H9 (cell line): ENCODE data around the gene MAN2C1. TPM values are rescaled to one million over a fixed set of nuclear protein-coding genes. Genes with fewer than 3 reads are reported as not detected.

Experiments
- DNase-seq: peaks from one replicate; pipeline ENCODE4 v3.0.0-alpha.2; 2017
- H2AFZ ChIP-seq: one replicate; pipeline ENCODE4 v1.6.1; 2013; ENCODE audit warnings: mild to moderate bottlenecking, low read length, control low read depth, moderate library complexity
- H2AK5ac ChIP-seq: 2 replicates; pipeline ENCODE4 v1.6.1; 2013; ENCODE audit warnings: low read length, control low read depth, mixed read lengths; ENCODE audit not compliant: insufficient read length
- H2BK120ac ChIP-seq: one replicate; pipeline ENCODE4 v1.6.1; 2013; ENCODE audit warnings: low read depth, mild to moderate bottlenecking, low read length, control low read depth, inconsistent platforms; ENCODE audit not compliant: poor library complexity, severe bottlenecking
- H2BK12ac ChIP-seq: 2 replicates; pipeline ENCODE4 v1.6.1; 2013; ENCODE audit warnings: low read length, control low read depth, mixed read lengths, low read depth; ENCODE audit not compliant: insufficient read length
- H2BK15ac ChIP-seq: 2 replicates; pipeline ENCODE4 v1.6.1; 2013; ENCODE audit warnings: low read depth, low read length, control low read depth
- H2BK20ac ChIP-seq: one replicate; pipeline ENCODE4 v1.6.1; 2013; ENCODE audit warnings: low read depth, mild to moderate bottlenecking, low read length, control low read depth, inconsistent platforms; ENCODE audit not compliant: poor library complexity, severe bottlenecking
- H2BK5ac ChIP-seq: 2 replicates; pipeline ENCODE4 v1.6.1; 2013; ENCODE audit warnings: low read length, control low read depth, mixed read lengths; ENCODE audit not compliant: insufficient read length
- H3K14ac ChIP-seq: 2 replicates; pipeline ENCODE4 v1.6.1; 2013; ENCODE audit warnings: low read length, control low read depth; ENCODE audit not compliant: insufficient read depth
- H3K18ac ChIP-seq: 2 replicates; pipeline ENCODE4 v1.6.1; 2013; ENCODE audit warnings: low read depth, mild to moderate bottlenecking, mixed read lengths, low read length, control low read depth; ENCODE audit not compliant: insufficient read length
- H3K23ac ChIP-seq: 2 replicates; pipeline ENCODE4 v1.6.1; 2013; ENCODE audit warnings: low read length, control low read depth, mixed read lengths, low read depth; ENCODE audit not compliant: insufficient read length
- H3K23me2 ChIP-seq: 2 replicates; pipeline ENCODE4 v1.6.1; 2013; ENCODE audit warnings: low read depth, mild to moderate bottlenecking, mixed read lengths, low read length, control low read depth; ENCODE audit not compliant: insufficient read length, poor library complexity, severe bottlenecking
- H3K27ac ChIP-seq: 2 replicates; pipeline ENCODE4 v1.5.1; 2013; ENCODE audit warnings: low read length, control low read depth, mixed read lengths, low read depth; ENCODE audit not compliant: insufficient read length
- H3K27me3 ChIP-seq: 2 replicates; pipeline ENCODE4 v1.6.1; 2013; ENCODE audit warnings: low read length, control low read depth, inconsistent platforms; ENCODE audit not compliant: insufficient read depth
- H3K4ac ChIP-seq: 2 replicates; pipeline ENCODE4 v1.6.1; 2013; ENCODE audit warnings: low read depth, mild to moderate bottlenecking, control low read depth, inconsistent platforms, low read length, moderate library complexity
- H3K4me1 ChIP-seq: 2 replicates; pipeline ENCODE4 v1.6.1; 2013; ENCODE audit warnings: low read length, control low read depth, inconsistent platforms; ENCODE audit not compliant: insufficient read depth
- H3K4me2 ChIP-seq: 2 replicates; pipeline ENCODE4 v1.6.1; 2013; ENCODE audit warnings: low read length, control low read depth, mixed read lengths; ENCODE audit not compliant: insufficient read length, insufficient read depth
- H3K56ac ChIP-seq: 2 replicates; pipeline ENCODE4 v1.6.1; 2013; ENCODE audit warnings: low read depth, mild to moderate bottlenecking, mixed read lengths, low read length, control low read depth; ENCODE audit not compliant: insufficient read length
- H3K79me1 ChIP-seq: 2 replicates; pipeline ENCODE4 v1.6.1; 2013; ENCODE audit warnings: low read depth, mild to moderate bottlenecking, moderate library complexity, low read length, control low read depth, inconsistent platforms; ENCODE audit not compliant: insufficient read depth, poor library complexity, severe bottlenecking
- H3K79me2 ChIP-seq: 2 replicates; pipeline ENCODE4 v1.6.1; 2013; ENCODE audit warnings: low read length, control low read depth, inconsistent platforms; ENCODE audit not compliant: insufficient read depth
- H3K9ac ChIP-seq: 2 replicates; pipeline ENCODE4 v1.6.1; 2013; ENCODE audit warnings: low read length, control low read depth, mixed read lengths; ENCODE audit not compliant: insufficient read length; ENCODE audit errors: extremely low read depth
- H3K9me3 ChIP-seq: one replicate; pipeline ENCODE4 v1.6.1; 2013; ENCODE audit warnings: low read depth, low read length, inconsistent platforms; ENCODE audit not compliant: control insufficient read depth
- H3T11ph ChIP-seq: one replicate; pipeline ENCODE4 v1.6.1; 2013; ENCODE audit warnings: mild to moderate bottlenecking, low read length, control low read depth, inconsistent platforms
- H4K20me1 ChIP-seq: one replicate; pipeline ENCODE4 v1.6.1; 2013; ENCODE audit not compliant: control insufficient read depth, insufficient read length, insufficient read depth
- H4K5ac ChIP-seq: 2 replicates; pipeline ENCODE4 v1.6.1; 2013; ENCODE audit warnings: low read depth, mild to moderate bottlenecking, mixed read lengths, low read length, control low read depth; ENCODE audit not compliant: insufficient read length
- H4K8ac ChIP-seq: replicated peaks from 2 replicates; pipeline ENCODE4 v1.6.1; 2013; ENCODE audit warnings: low read length, control low read depth, mixed read lengths, low read depth; ENCODE audit not compliant: insufficient read length
- H4K91ac ChIP-seq: 2 replicates; pipeline ENCODE4 v1.6.1; 2013; ENCODE audit warnings: low read depth, mild to moderate bottlenecking, moderate library complexity, mixed read lengths, low read length, control low read depth; ENCODE audit not compliant: insufficient read length
- H3K27ac Mint-ChIP-seq, 3 experiments: 2 replicates in 2 of 3; 3 replicates in 1 of 3; pipeline ENCODE4 v1.8.0; 2020 to 2021; ENCODE audit warnings: mixed read lengths in 3 of 3, mild to moderate bottlenecking in 1 of 3, moderate library complexity in 1 of 3
- H3K27me3 Mint-ChIP-seq: 2 replicates; pipeline ENCODE4 v1.8.0; 2021; ENCODE audit warnings: low read depth, mild to moderate bottlenecking, moderate library complexity, mixed read lengths
- H3K36me3 Mint-ChIP-seq, 3 experiments: 2 replicates in 2 of 3; 3 replicates in 1 of 3; pipeline ENCODE4 v1.8.0; 2020 to 2021; ENCODE audit warnings: low read depth in 3 of 3, mixed read lengths in 3 of 3; ENCODE audit not compliant: insufficient read depth in 1 of 3
- H3K4me1 Mint-ChIP-seq, 2 experiments: 2 replicates each; pipeline ENCODE4 v1.8.0; 2020; ENCODE audit warnings: mixed read lengths in 2 of 2
- H3K4me3 Mint-ChIP-seq, 2 experiments: 2 replicates in 1 of 2; 3 replicates in 1 of 2; pipeline ENCODE4 v1.8.0; 2020 to 2021; ENCODE audit warnings: mild to moderate bottlenecking in 2 of 2, mixed read lengths in 2 of 2, moderate library complexity in 1 of 2
- H3K9me3 Mint-ChIP-seq, 2 experiments: 2 replicates in 1 of 2; 3 replicates in 1 of 2; pipeline ENCODE4 v1.8.0; 2020; ENCODE audit warnings: mild to moderate bottlenecking in 2 of 2, mixed read lengths in 2 of 2, moderate library complexity in 1 of 2
- WGBS: extraction: QIAGEN DNeasy Blood & Tissue Kit; methylation state at CpG from one replicate; pipeline ENCODE4 v1.1.7; 2013; ENCODE audit warnings: missing lambda C conversion rate, low lambda C conversion rate, mixed read lengths; ENCODE audit not compliant: insufficient read length; ENCODE audit errors: extremely low coverage; 5-methylcytosine and 5-hydroxymethylcytosine counted together
- total RNA-seq: library from RNA; stranded (reverse); gene quantifications from 2 replicates; pipeline ENCODE4 v1.2.1, GENCODE V29; 2021
- TF ChIP-seq, protein P1 (sequence below): fragments of 200-600 bp; sonication (generic); conservative IDR thresholded peaks from 3 replicates; pipeline ENCODE4 v1.8.0; 2021; ENCODE audit warnings: antibody characterized with exemption, mild to moderate bottlenecking

MAN2C1 gene
- total RNA-seq, 1 experiment from 2014 or later, result 112 TPM

DNA sequence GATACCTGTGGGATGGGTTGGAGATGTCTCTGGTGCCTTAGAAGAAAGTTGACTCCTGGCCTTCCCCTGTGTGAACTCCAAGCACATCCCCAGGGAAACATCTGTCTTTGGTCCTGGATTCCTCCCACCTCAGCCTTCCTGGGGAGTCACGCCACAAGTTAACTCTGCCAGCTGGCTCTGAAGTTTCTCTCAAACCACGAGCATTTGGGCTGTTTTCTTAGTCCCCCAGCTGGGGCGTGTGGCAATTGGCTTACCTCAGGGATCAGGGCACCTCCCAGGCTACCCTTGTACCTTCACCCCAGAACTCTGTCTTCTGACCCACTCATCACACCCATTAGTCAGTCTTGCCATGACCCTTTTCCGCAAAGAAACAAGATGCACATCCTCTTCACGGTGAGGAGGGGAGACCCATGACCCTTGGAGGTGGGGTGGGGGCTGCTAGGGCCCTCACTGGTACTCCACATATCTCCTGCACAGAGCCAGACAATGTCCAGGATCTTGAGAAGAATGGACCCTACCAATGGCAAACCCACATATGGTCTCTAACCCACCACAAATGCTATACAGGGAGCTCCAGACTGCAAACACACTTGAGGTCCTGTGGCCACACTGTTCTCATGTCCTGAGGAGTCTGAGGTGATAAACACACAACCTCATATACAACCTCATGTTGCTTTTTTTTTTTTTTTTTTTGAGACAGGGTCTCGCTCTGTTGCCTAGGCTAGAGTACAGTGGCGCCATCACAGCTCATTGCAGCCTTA lies 17.6 kb downstream of the MAN2C1 start:
- Histone ChIP-seq H3K9ac (no peak overlapping the region), H3K18ac (no peak overlapping the region), H4K91ac (no peak overlapping the region), H3K4ac (no peak overlapping the region), H2BK12ac (no peak overlapping the region), H4K20me1 (no peaks in the 10 kb centered on the region), H2AFZ (no peak overlapping the region), H3K56ac (no peak overlapping the region), H2BK120ac (no peak overlapping the region), H3K79me2 (no peaks in the 10 kb centered on the region), H3K27me3 (no peaks in the 10 kb centered on the region; the same call in 1 of the 2 replicates), H2BK15ac (no peak overlapping the region), H3K23ac (no peak overlapping the region), H3T11ph (no peak overlapping the region), H3K4me1 (no peaks in the 10 kb centered on the region), H4K8ac (no peak overlapping the region), H2BK20ac (no peak overlapping the region), H3K79me1 (no peaks in the 10 kb centered on the region), H4K5ac (no peak overlapping the region), H3K9me3 (no peaks in the 10 kb centered on the region), H3K4me2 (no peak overlapping the region), H2AK5ac (no peak overlapping the region), H3K23me2 (peaks cover 13% of the 10 kb centered on the region), H3K14ac (no peak overlapping the region), H3K27ac (no peak overlapping the region), H2BK5ac (no peak overlapping the region)
- DNase-seq, result no peak
- Mint-ChIP-seq H3K27me3 (peaks cover 22% of the 10 kb centered on the region), H3K36me3 (peaks cover 9 to 16% (median 10%) of the 10 kb centered on the region in 3 experiments; a peak in 6 of 7 replicates), H3K4me1 (peaks cover 10 to 11% of the 10 kb centered on the region in 2 experiments), H3K4me3 (no peak overlapping the region), H3K9me3 (no peaks in the 10 kb centered on the region), H3K27ac (no peak overlapping the region)
- TF ChIP-seq, protein P1, sequence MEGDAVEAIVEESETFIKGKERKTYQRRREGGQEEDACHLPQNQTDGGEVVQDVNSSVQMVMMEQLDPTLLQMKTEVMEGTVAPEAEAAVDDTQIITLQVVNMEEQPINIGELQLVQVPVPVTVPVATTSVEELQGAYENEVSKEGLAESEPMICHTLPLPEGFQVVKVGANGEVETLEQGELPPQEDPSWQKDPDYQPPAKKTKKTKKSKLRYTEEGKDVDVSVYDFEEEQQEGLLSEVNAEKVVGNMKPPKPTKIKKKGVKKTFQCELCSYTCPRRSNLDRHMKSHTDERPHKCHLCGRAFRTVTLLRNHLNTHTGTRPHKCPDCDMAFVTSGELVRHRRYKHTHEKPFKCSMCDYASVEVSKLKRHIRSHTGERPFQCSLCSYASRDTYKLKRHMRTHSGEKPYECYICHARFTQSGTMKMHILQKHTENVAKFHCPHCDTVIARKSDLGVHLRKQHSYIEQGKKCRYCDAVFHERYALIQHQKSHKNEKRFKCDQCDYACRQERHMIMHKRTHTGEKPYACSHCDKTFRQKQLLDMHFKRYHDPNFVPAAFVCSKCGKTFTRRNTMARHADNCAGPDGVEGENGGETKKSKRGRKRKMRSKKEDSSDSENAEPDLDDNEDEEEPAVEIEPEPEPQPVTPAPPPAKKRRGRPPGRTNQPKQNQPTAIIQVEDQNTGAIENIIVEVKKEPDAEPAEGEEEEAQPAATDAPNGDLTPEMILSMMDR, result no peak
- no CpG with 5 or more reads among the region's 7 CpGs for WGBS
